GM12891 (cell line): ENCODE data around the gene TUBAL3.

Experiments used
- PAX5 ChIP-seq: IDR thresholded peaks from 2 replicates; pipeline ENCODE4 v1.6.1; 2011; ENCODE audit warnings: low read length, moderate library complexity, mild to moderate bottlenecking; ENCODE audit not compliant: insufficient read depth, severe bottlenecking
- POLR2A ChIP-seq: IDR thresholded peaks from 2 replicates; pipeline ENCODE4 v1.6.1; 2011; ENCODE audit warnings: low read depth, low read length, control low read depth
- POLR2AphosphoS5 ChIP-seq: IDR thresholded peaks from 2 replicates; pipeline ENCODE4 v1.6.1; 2011; ENCODE audit warnings: low read depth, low read length, control low read depth
- POU2F2 ChIP-seq: IDR thresholded peaks from 2 replicates; pipeline ENCODE4 v1.6.1; 2011; ENCODE audit warnings: low read depth, mild to moderate bottlenecking, control low read depth, low read length, moderate library complexity
- SPI1 ChIP-seq: IDR thresholded peaks from 2 replicates; pipeline ENCODE4 v1.6.1; 2011; ENCODE audit warnings: low read depth, low read length, control low read depth
- TAF1 ChIP-seq: IDR thresholded peaks from 2 replicates; pipeline ENCODE4 v1.6.1; 2011; ENCODE audit warnings: low read depth, low read length, control low read depth

DNA sequence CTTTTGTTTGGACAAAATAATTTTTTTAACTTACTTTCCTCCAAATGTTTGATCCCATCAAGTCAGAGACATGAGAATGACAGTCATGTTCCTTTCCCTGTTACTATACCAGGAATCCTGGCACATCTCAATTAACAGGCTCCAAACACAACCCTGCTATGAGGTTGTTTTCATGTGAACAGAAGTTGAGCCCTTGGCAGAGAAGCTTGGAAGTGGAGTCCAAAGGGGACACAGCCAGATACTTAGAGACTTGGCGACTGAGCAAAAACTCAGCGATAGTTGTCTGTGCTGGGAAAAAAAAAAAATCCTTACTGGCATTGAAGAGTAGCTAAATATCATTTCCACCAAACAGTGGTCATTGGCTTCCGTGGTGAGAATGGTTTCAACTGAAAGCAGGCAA lies 12.8 kb downstream of the TUBAL3 start:
- TF ChIP-seq TAF1 (no peak), POLR2A (no peak), POLR2AphosphoS5 (no peak), POU2F2 (no peak), SPI1 (no peak), PAX5 (no peak)
